OCI-LY3 (cell line): ENCODE data around the gene RPUSD1.

Source experiments
- CTCF ChIP-seq: fragments of 200-600, 300-600 bp; sonication (generic); IDR thresholded peaks from 2 replicates; pipeline ENCODE4 v1.5.1; 2014; ENCODE audit warnings: antibody characterized with exemption, low read length, low read depth
- EZH2phosphoT487 ChIP-seq: fragments of 200-600 bp; shearing (Covaris generic); IDR thresholded peaks from 2 replicates; pipeline ENCODE4 v1.6.1; 2018; ENCODE audit warnings: antibody characterized with exemption, mixed run types, low read depth

DNA sequence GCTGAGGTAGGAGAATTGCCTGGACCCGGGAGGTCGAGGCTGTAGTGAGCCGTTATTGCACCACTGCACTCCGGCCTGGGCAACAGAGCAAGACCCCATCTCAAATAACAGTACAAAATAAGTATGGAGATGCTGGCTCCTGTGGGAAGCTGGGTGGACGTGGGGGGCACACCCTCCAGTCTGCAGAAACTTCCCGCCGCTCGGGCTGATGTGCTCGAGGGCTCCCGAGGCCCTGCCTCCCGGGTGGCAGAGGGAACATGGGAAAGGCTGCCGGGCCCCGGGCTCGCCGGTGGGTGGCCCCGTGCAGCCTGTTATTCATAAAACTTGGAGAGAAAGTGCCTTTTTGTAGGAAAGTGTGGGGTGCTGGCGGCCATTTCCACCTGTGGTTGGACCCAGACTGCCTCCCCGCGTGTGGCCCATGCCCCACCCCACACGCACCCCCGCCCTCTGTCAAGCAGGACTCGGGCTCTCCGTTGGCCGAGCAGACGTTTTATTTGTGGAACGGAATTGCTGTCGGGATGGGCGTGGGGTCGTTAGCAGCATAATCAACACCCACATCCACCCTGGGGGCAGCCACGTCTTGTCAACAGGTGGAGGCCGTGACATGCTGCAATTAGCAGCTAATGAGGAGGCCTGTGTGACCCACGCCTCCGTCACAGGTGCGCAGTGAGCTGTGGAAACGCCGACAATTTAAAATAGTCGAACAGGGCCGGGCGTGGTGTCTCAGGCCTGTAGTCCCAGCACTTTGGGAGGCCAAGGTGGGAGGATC lies 40.0 kb downstream of the RPUSD1 start:
- TF ChIP-seq CTCF (no peak), EZH2phosphoT487 (no peak)
